Trophoblast cell (in vitro differentiated cells and primary cell): ENCODE data around the gene HPS5. TPM values are rescaled to one million over a fixed set of nuclear protein-coding genes. Genes with fewer than 3 reads are reported as not detected.
A peak's percentile ranks its signal among the peaks of the same experiment; 100 is the strongest.

Experiments
- DNase-seq, 2 donors: peaks; one replicate each; pipeline ENCODE4 v3.0.0-alpha.2; 2016
- H2AFZ ChIP-seq: 2 replicates; pipeline ENCODE4 v1.6.1; 2013; ENCODE audit warnings: low read length, moderate library complexity, mild to moderate bottlenecking; ENCODE audit not compliant: insufficient read depth, poor library complexity
- H2AK5ac ChIP-seq: 2 replicates; pipeline ENCODE4 v1.6.1; 2013; ENCODE audit warnings: mild to moderate bottlenecking, low read length
- H2BK120ac ChIP-seq: 2 replicates; pipeline ENCODE4 v1.6.1; 2013; ENCODE audit warnings: low read length, mild to moderate bottlenecking, moderate library complexity; ENCODE audit not compliant: insufficient read depth, poor library complexity
- H2BK12ac ChIP-seq: 2 replicates; pipeline ENCODE4 v1.6.1; 2013; ENCODE audit warnings: mild to moderate bottlenecking, low read length, moderate library complexity
- H2BK5ac ChIP-seq: 2 replicates; pipeline ENCODE4 v1.6.1; 2013; ENCODE audit warnings: low read length, low read depth, moderate library complexity, mild to moderate bottlenecking; ENCODE audit not compliant: poor library complexity
- H3K14ac ChIP-seq: 2 replicates; pipeline ENCODE4 v1.6.1; 2013; ENCODE audit warnings: mild to moderate bottlenecking, low read length
- H3K18ac ChIP-seq: 2 replicates; pipeline ENCODE4 v1.6.1; 2013; ENCODE audit warnings: mild to moderate bottlenecking, low read length
- H3K23ac ChIP-seq: 2 replicates; pipeline ENCODE4 v1.6.1; 2013; ENCODE audit warnings: low read length
- H3K27ac ChIP-seq: 2 replicates; pipeline ENCODE4 v1.5.1; 2013; ENCODE audit warnings: low read depth, mild to moderate bottlenecking, inconsistent platforms, low read length, moderate library complexity
- H3K27me3 ChIP-seq: 2 replicates; pipeline ENCODE4 v1.6.1; 2013; ENCODE audit warnings: inconsistent platforms, mild to moderate bottlenecking, low read length, moderate library complexity; ENCODE audit not compliant: insufficient read depth
- H3K36me3 ChIP-seq, 2 experiments: 1 replicate in 1 of 2; 2 replicates in 1 of 2; pipeline ENCODE4 v1.6.1; 2013; ENCODE audit warnings: low read length in 2 of 2, mild to moderate bottlenecking in 2 of 2, moderate library complexity in 1 of 2; ENCODE audit not compliant: insufficient read depth in 2 of 2, control insufficient read depth in 1 of 2
- H3K4ac ChIP-seq: 2 replicates; pipeline ENCODE4 v1.6.1; 2013; ENCODE audit warnings: low read depth, mild to moderate bottlenecking, low read length, moderate library complexity
- H3K4me1 ChIP-seq, 2 experiments: 1 replicate in 1 of 2; 2 replicates in 1 of 2; pipeline ENCODE4 v1.6.1; 2013; ENCODE audit warnings: low read length in 2 of 2, mild to moderate bottlenecking in 2 of 2, moderate library complexity in 1 of 2; ENCODE audit not compliant: insufficient read depth in 2 of 2, control insufficient read depth in 1 of 2
- H3K4me2 ChIP-seq: 2 replicates; pipeline ENCODE4 v1.6.1; 2013; ENCODE audit warnings: inconsistent platforms, mild to moderate bottlenecking, low read length, moderate library complexity
- H3K4me3 ChIP-seq: 2 replicates; pipeline ENCODE4 v1.5.1; 2013; ENCODE audit warnings: mild to moderate bottlenecking, low read depth, low read length, inconsistent platforms
- H3K79me1 ChIP-seq: one replicate; pipeline ENCODE4 v1.6.1; 2013; ENCODE audit warnings: low read length
- H3K79me2 ChIP-seq: 2 replicates; pipeline ENCODE4 v1.6.1; 2013; ENCODE audit warnings: low read length, mild to moderate bottlenecking; ENCODE audit not compliant: control insufficient read depth, insufficient read depth, poor library complexity
- H3K9ac ChIP-seq: 2 replicates; pipeline ENCODE4 v1.6.1; 2013; ENCODE audit warnings: mild to moderate bottlenecking, low read length
- H3K9me3 ChIP-seq: 2 replicates; pipeline ENCODE4 v1.6.1; 2013; ENCODE audit warnings: low read depth, mild to moderate bottlenecking, control low read depth, inconsistent platforms, low read length; ENCODE audit not compliant: insufficient read depth
- H4K12ac ChIP-seq: 2 replicates; pipeline ENCODE4 v1.6.1; 2013; ENCODE audit warnings: low read depth, mild to moderate bottlenecking, low read length, moderate library complexity
- H4K8ac ChIP-seq: 2 replicates; pipeline ENCODE4 v1.6.1; 2013; ENCODE audit warnings: low read depth, mild to moderate bottlenecking, low read length, moderate library complexity
- H4K91ac ChIP-seq: one replicate; pipeline ENCODE4 v1.6.1; 2013; ENCODE audit warnings: low read depth, mild to moderate bottlenecking, low read length, moderate library complexity
- WGBS: extraction: QIAGEN DNeasy Blood & Tissue Kit; methylation state at CpG from one replicate; pipeline ENCODE4 v1.1.7; 2013; ENCODE audit warnings: missing lambda C conversion rate; ENCODE audit not compliant: insufficient read length, insufficient coverage; ENCODE audit errors: extremely low coverage; 5-methylcytosine and 5-hydroxymethylcytosine counted together
- polyA plus RNA-seq: library from polyadenylated mRNA; stranded (reverse); fragments of 200-250 nt; gene quantifications from 2 replicates; pipeline ENCODE4 v1.2.3, GENCODE V29; 2013

The HPS5 gene
- polyA plus RNA-seq: 8.3 and 8.7 TPM in 2 replicates

- Histone ChIP-seq H3K18ac (peak within 1 kb of the TSS; percentile 79), H3K9me3 (no peaks in the 10 kb centered on the region), H3K27ac (peak within 1 kb of the TSS; percentile 88), H2BK5ac (peak within 1 kb of the TSS; percentile 94), H3K4ac (peak within 1 kb of the TSS; percentile 98), H4K12ac (peak within 1 kb of the TSS; percentile 72), H2BK12ac (no peak within 1 kb of the TSS), H3K23ac (no peak within 1 kb of the TSS), H2AK5ac (no peak within 1 kb of the TSS), H3K4me3 (peak within 1 kb of the TSS; percentile 96), H3K79me1 (peaks cover 6% of the 10 kb centered on the region), H3K27me3 (no peaks in the 10 kb centered on the region), H4K8ac (peak within 1 kb of the TSS; percentile 93), H2AFZ (peak within 1 kb of the TSS; percentile 92), H3K36me3 (peaks cover 0 to 3% of the 10 kb centered on the region in 2 experiments), H3K79me2 (peaks cover 8% of the 10 kb centered on the region), H3K4me2 (peak within 1 kb of the TSS; percentile 71), H3K9ac (peak within 1 kb of the TSS; percentile 98), H2BK120ac (peak within 1 kb of the TSS; percentile 92), H3K4me1 (peaks cover 7 to 9% of the 10 kb centered on the region in 2 experiments), H3K14ac (peak within 1 kb of the TSS; percentile 87), H4K91ac (peak within 1 kb of the TSS; percentile 96)
- no CpG with 5 or more reads among the region's 61 CpGs for WGBS
- peak; percentile 98 to 99 for DNase-seq
Measured at GRCh38 chr11:18321969-18322711, at the start of gene HPS5, which contains the start of gene GTF2H1. Gene HPS5, minus strand, starts transcription at chr11:18322140. Its CDS starts 4,282 bp downstream, at chr11:18317858. Gene GTF2H1, plus strand, starts transcription at chr11:18322567. Its CDS starts 10,508 bp downstream, at chr11:18333075.

- H2BK120ac ChIP-seq: no peak overlapping the region
- H3K27ac ChIP-seq: no peak overlapping the region
- no peak overlapping the region for H4K12ac ChIP-seq
- H4K91ac ChIP-seq: no peak overlapping the region
- no peaks in the 10 kb centered on the region for H3K79me1 ChIP-seq
- no peaks in the 10 kb centered on the region for H3K4me1 ChIP-seq
- no peak overlapping the region for H3K18ac ChIP-seq
- no peaks in the 10 kb centered on the region for H3K9me3 ChIP-seq
- H2AFZ ChIP-seq: no peak overlapping the region
- WGBS: no CpG with 5 or more reads among the region's 2 CpGs
- no peak overlapping the region for H3K4ac ChIP-seq
- DNase-seq: peak in 1 of 2 donors; percentile 15
- no peaks in the 10 kb centered on the region for H3K27me3 ChIP-seq
- no peak overlapping the region for H2AK5ac ChIP-seq
- no peaks in the 10 kb centered on the region for H3K79me2 ChIP-seq
- no peak overlapping the region for H3K4me2 ChIP-seq
- H3K14ac ChIP-seq: no peak overlapping the region
- H2BK12ac ChIP-seq: no peak overlapping the region
- H3K9ac ChIP-seq: no peak overlapping the region
- no peak overlapping the region for H3K23ac ChIP-seq
- no peak overlapping the region for H2BK5ac ChIP-seq
- H3K4me3 ChIP-seq: no peak overlapping the region
- H4K8ac ChIP-seq: no peak overlapping the region
- peaks cover 3% of the 10 kb centered on the region in 2 experiments for H3K36me3 ChIP-seq
Measured at GRCh38 chr11:18371279-18371678, 49.3 kb upstream of the HPS5 start.

GRCh38 chr11:18369398-18369797 lies 47.5 kb upstream of the HPS5 start:
- no peak overlapping the region for H3K9ac ChIP-seq
- no peak overlapping the region for H3K27ac ChIP-seq
- H3K9me3 ChIP-seq: no peaks in the 10 kb centered on the region
- H2BK120ac ChIP-seq: no peak overlapping the region
- no peak for DNase-seq
- no peaks in the 10 kb centered on the region for H3K79me2 ChIP-seq
- no peak overlapping the region for H2BK12ac ChIP-seq
- H3K36me3 ChIP-seq: peaks cover 8 to 11% of the 10 kb centered on the region in 2 experiments
- H3K23ac ChIP-seq: no peak overlapping the region
- H3K18ac ChIP-seq: no peak overlapping the region
- H3K4me2 ChIP-seq: no peak overlapping the region
- WGBS: no CpG with 5 or more reads among the region's 2 CpGs
- H3K27me3 ChIP-seq: no peaks in the 10 kb centered on the region
- no peak overlapping the region for H3K4me3 ChIP-seq
- H3K4ac ChIP-seq: no peak overlapping the region
- H2AFZ ChIP-seq: no peak overlapping the region
- no peak overlapping the region for H2AK5ac ChIP-seq
- H3K14ac ChIP-seq: no peak overlapping the region
- no peak overlapping the region for H2BK5ac ChIP-seq
- H4K12ac ChIP-seq: no peak overlapping the region
- no peaks in the 10 kb centered on the region for H3K79me1 ChIP-seq
- H4K91ac ChIP-seq: no peak overlapping the region
- no peaks in the 10 kb centered on the region for H3K4me1 ChIP-seq
- no peak overlapping the region for H4K8ac ChIP-seq

- H3K4ac ChIP-seq: no peak overlapping the region
- H3K27ac ChIP-seq: no peak overlapping the region
- no peak overlapping the region for H4K8ac ChIP-seq
- no peak overlapping the region for H3K14ac ChIP-seq
- no peak overlapping the region for H2BK5ac ChIP-seq
- H3K18ac ChIP-seq: no peak overlapping the region
- peaks cover 12 to 19% of the 10 kb centered on the region in 2 experiments for H3K36me3 ChIP-seq
- H2AFZ ChIP-seq: no peak overlapping the region
- H2AK5ac ChIP-seq: no peak overlapping the region
- H3K4me1 ChIP-seq: no peaks in the 10 kb centered on the region
- no peaks in the 10 kb centered on the region for H3K79me2 ChIP-seq
- no peaks in the 10 kb centered on the region for H3K9me3 ChIP-seq
- H3K9ac ChIP-seq: no peak overlapping the region
- H3K4me2 ChIP-seq: no peak overlapping the region
- no peak overlapping the region for H2BK120ac ChIP-seq
- peak; percentile 66 to 92 for DNase-seq
- no peak overlapping the region for H2BK12ac ChIP-seq
- no peak overlapping the region for H3K4me3 ChIP-seq
- H3K23ac ChIP-seq: no peak overlapping the region
- no peak overlapping the region for H4K12ac ChIP-seq
- WGBS: no CpG with 5 or more reads among the region's 2 CpGs
- H4K91ac ChIP-seq: no peak overlapping the region
- no peaks in the 10 kb centered on the region for H3K27me3 ChIP-seq
- no peaks in the 10 kb centered on the region for H3K79me1 ChIP-seq
Measured at GRCh38 chr11:18368221-18368620, 46.3 kb upstream of the HPS5 start.
